ENCODE measurements around the gene LMO1. TPM values are rescaled to one million over a fixed set of nuclear protein-coding genes. Genes with fewer than 3 reads are reported as not detected.

The LMO1 gene
- polyA plus RNA-seq, 1 of the 3 experiments (the other 2 are of a cell fraction): 0.12 TPM

DNA sequence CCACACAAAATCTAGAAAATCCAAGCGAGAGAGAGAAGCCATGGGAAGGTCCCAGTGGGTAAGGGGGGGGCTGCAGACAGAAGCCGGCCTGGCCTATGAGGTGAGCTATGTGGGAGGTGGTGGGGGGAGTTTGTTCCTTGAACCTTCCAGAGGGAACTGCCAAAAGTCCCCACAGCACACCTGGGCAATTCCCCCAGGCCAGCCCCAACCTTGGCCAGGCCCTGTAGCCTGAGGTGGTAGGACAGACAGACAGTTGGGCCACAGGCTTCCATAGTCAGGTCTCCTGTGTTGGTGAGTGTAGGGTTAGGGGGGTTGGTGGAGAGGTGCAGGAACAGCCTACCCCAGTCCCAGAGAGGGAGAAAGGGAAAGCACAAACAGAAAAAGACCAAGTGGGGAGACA lies 39.0 kb downstream of the LMO1 start:
- H3K4me1 ChIP-seq (ENCODE audit: control insufficient read depth in 1 of 2, insufficient read depth in 2 of 2, low read depth in 1 of 2, low read length in 1 of 2): peaks cover 0 to 57% of the 10 kb centered on the region in 2 experiments; a peak in 2 of 4 replicates
- no peak overlapping the region for H3K9ac ChIP-seq
- H3K4me2 ChIP-seq: no peak overlapping the region
- H3K27ac ChIP-seq (ENCODE audit: low read depth in 2 of 2, low read length in 1 of 2): no peak overlapping the region
- TF ChIP-seq, protein P1, sequence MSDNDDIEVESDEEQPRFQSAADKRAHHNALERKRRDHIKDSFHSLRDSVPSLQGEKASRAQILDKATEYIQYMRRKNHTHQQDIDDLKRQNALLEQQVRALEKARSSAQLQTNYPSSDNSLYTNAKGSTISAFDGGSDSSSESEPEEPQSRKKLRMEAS (IDR thresholded peaks at IDR 0.05; ENCODE audit: low read depth): no peak
- TF ChIP-seq MXI1 (IDR thresholded peaks at IDR 0.05; ENCODE audit: low read depth, low read length) (no peak), RFX5 (IDR thresholded peaks at IDR 0.05; ENCODE audit: low read length) (no peak), GATA2 (CRISPR knock-in tag; IDR thresholded peaks at IDR 0.05) (no peak), NRF1 (IDR thresholded peaks at IDR 0.05; ENCODE audit: low read depth, low read length) (no peak), NFIC (IDR thresholded peaks at IDR 0.05; ENCODE audit: borderline replicate concordance) (no peak)
- TF ChIP-seq, protein P2, sequence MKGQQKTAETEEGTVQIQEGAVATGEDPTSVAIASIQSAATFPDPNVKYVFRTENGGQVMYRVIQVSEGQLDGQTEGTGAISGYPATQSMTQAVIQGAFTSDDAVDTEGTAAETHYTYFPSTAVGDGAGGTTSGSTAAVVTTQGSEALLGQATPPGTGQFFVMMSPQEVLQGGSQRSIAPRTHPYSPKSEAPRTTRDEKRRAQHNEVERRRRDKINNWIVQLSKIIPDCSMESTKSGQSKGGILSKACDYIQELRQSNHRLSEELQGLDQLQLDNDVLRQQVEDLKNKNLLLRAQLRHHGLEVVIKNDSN (IDR thresholded peaks at IDR 0.05; ENCODE audit: borderline replicate concordance, low read depth): no peak
- TF ChIP-seq, protein P3, sequence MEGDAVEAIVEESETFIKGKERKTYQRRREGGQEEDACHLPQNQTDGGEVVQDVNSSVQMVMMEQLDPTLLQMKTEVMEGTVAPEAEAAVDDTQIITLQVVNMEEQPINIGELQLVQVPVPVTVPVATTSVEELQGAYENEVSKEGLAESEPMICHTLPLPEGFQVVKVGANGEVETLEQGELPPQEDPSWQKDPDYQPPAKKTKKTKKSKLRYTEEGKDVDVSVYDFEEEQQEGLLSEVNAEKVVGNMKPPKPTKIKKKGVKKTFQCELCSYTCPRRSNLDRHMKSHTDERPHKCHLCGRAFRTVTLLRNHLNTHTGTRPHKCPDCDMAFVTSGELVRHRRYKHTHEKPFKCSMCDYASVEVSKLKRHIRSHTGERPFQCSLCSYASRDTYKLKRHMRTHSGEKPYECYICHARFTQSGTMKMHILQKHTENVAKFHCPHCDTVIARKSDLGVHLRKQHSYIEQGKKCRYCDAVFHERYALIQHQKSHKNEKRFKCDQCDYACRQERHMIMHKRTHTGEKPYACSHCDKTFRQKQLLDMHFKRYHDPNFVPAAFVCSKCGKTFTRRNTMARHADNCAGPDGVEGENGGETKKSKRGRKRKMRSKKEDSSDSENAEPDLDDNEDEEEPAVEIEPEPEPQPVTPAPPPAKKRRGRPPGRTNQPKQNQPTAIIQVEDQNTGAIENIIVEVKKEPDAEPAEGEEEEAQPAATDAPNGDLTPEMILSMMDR (IDR thresholded peaks at IDR 0.05): no peak
- TF ChIP-seq, protein P4, sequence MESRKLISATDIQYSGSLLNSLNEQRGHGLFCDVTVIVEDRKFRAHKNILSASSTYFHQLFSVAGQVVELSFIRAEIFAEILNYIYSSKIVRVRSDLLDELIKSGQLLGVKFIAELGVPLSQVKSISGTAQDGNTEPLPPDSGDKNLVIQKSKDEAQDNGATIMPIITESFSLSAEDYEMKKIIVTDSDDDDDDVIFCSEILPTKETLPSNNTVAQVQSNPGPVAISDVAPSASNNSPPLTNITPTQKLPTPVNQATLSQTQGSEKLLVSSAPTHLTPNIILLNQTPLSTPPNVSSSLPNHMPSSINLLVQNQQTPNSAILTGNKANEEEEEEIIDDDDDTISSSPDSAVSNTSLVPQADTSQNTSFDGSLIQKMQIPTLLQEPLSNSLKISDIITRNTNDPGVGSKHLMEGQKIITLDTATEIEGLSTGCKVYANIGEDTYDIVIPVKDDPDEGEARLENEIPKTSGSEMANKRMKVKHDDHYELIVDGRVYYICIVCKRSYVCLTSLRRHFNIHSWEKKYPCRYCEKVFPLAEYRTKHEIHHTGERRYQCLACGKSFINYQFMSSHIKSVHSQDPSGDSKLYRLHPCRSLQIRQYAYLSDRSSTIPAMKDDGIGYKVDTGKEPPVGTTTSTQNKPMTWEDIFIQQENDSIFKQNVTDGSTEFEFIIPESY (IDR thresholded peaks at IDR 0.05; ENCODE audit: borderline replicate concordance, low read depth): no peak
- TF ChIP-seq, protein P5, sequence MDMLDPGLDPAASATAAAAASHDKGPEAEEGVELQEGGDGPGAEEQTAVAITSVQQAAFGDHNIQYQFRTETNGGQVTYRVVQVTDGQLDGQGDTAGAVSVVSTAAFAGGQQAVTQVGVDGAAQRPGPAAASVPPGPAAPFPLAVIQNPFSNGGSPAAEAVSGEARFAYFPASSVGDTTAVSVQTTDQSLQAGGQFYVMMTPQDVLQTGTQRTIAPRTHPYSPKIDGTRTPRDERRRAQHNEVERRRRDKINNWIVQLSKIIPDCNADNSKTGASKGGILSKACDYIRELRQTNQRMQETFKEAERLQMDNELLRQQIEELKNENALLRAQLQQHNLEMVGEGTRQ (IDR thresholded peaks at IDR 0.05; ENCODE audit: borderline replicate concordance, low read depth, low read length): no peak
- H3K9me3 ChIP-seq: no peaks in the 10 kb centered on the region
- H3K79me2 ChIP-seq (ENCODE audit: insufficient read depth): no peaks in the 10 kb centered on the region
- no peak overlapping the region for H2AFZ ChIP-seq (ENCODE audit: low read depth)
- no peaks in the 10 kb centered on the region for H3K36me3 ChIP-seq (replicated peaks in 1 of 2; ENCODE audit: control insufficient read depth in 1 of 2, insufficient read depth in 2 of 2, low read length in 1 of 2)
- H3K4me3 ChIP-seq (ENCODE audit: low read depth in 2 of 2, low read length in 1 of 2): no peak overlapping the region
- no peaks in the 10 kb centered on the region for H3F3A ChIP-seq (replicated peaks; ENCODE audit: insufficient read depth)
- POLR2A ChIA-PET: no interaction called here
- H3K9me2 ChIP-seq: no peaks in the 10 kb centered on the region
- no peaks in the 10 kb centered on the region for H3K27me3 ChIP-seq (ENCODE audit: insufficient read depth)
- WGBS (ENCODE audit: low lambda C conversion rate): 69% methylated on average over 2 of the region's 2 CpGs
- H4K20me1 ChIP-seq (ENCODE audit: insufficient read depth): no peaks in the 10 kb centered on the region
- CTCF ChIA-PET: interaction anchor here (0.6 to 19.6 kb wide), 7 partner anchors 12 to 329 kb away, joined by 3 to 604 read pairs (median 4); partner anchors contain the start of gene LMO1
- DNase-seq: no peak
